Activated CD4-positive, alpha-beta T cell treated with anti-CD3 and anti-CD28 coated beads for 4 hours (primary cell): Measurements from ENCODE around the gene IFNL2.
"Not testable (repeated sequence)": the region's sequence is repeated elsewhere in the genome, so short reads cannot be mapped to it uniquely, and the experiment has no call there.

Experiments used
- DNase-seq, 2 donors: peaks; one replicate each; pipeline ENCODE4 v3.0.0-alpha.2; 2020

IFNL2 gene

GRCh38 chr19:39268085-39268484 lies at the start of gene IFNL2:
IFNL2 (plus strand) TSS chr19:39268396; CDS start chr19:39268569, 173 bp downstream.
- DNase-seq, result not testable (repeated sequence)

GRCh38 chr19:39219108-39219507 lies 49.1 kb upstream of the IFNL2 start:
- DNase-seq, result not testable (repeated sequence)

- DNase-seq, result no peak
These were observed 44.4 kb upstream of the IFNL2 start for GRCh38 chr19:39223703-39224279.

- no peak for DNase-seq
These were observed 43.3 kb upstream of the IFNL2 start for GRCh38 chr19:39224910-39225309.

GRCh38 chr19:39230096-39230764 lies 38.0 kb upstream of the IFNL2 start:
- DNase-seq, result no peak

- DNase-seq, result no peak
These were observed 35.5 kb upstream of the IFNL2 start for GRCh38 chr19:39232708-39233107.

GRCh38 chr19:39236527-39236926 lies 31.7 kb upstream of the IFNL2 start:
- DNase-seq, result peak in 1 of 2 donors; percentile 8

- peak; percentile 29 to 57 for DNase-seq
These were observed 30.7 kb upstream of the IFNL2 start for GRCh38 chr19:39237200-39238184.

GRCh38 chr19:39238209-39238608 lies 30.0 kb upstream of the IFNL2 start:
- DNase-seq, result no peak

GRCh38 chr19:39238944-39239343 lies 29.3 kb upstream of the IFNL2 start:
- DNase-seq, result no peak

GRCh38 chr19:39240421-39240820 lies 27.8 kb upstream of the IFNL2 start:
- DNase-seq, result no peak

- not testable (repeated sequence) for DNase-seq
These were observed 24.5 kb upstream of the IFNL2 start for GRCh38 chr19:39243741-39244140.

- DNase-seq, result not testable (repeated sequence)
These were observed 23.6 kb upstream of the IFNL2 start, which contains the start of gene IFNL3 for GRCh38 chr19:39244410-39245100. IFNL3 (minus strand) TSS chr19:39245006; CDS start chr19:39244967, 39 bp downstream.

- DNase-seq, result not testable (repeated sequence)
These were observed 23.0 kb upstream of the IFNL2 start for GRCh38 chr19:39245166-39245565.

- DNase-seq, result peak; percentile 14 to 22
These were observed 21.1 kb upstream of the IFNL2 start for GRCh38 chr19:39246951-39247669.

- DNase-seq, result no peak
These were observed 20.2 kb upstream of the IFNL2 start for GRCh38 chr19:39247701-39248664.

- no peak for DNase-seq
These were observed 19.4 kb upstream of the IFNL2 start, which contains the start of gene IFNL4 for GRCh38 chr19:39248806-39249205. IFNL4 (minus strand) TSS chr19:39248856.

- DNase-seq, result no peak
These were observed 17.1 kb upstream of the IFNL2 start for GRCh38 chr19:39251081-39251480.

GRCh38 chr19:39251846-39252245 lies 16.4 kb upstream of the IFNL2 start:
- no peak for DNase-seq

- no peak for DNase-seq
These were observed 15.7 kb upstream of the IFNL2 start for GRCh38 chr19:39252458-39252857.
